Activated CD8-positive, alpha-beta memory T cell treated with anti-CD3 and anti-CD28 coated beads, Interleukin-2, amount 50 U/mL, for 4 hours (primary cell): Measurements from ENCODE around the gene KLHL2.

Source experiments
- DNase-seq: peaks from one replicate; pipeline ENCODE4 v3.0.0-alpha.2; 2020

Gene KLHL2

GRCh38 chr4:165293927-165294649 lies 86.7 kb downstream of the KLHL2 start:
- no peak for DNase-seq

- no peak for DNase-seq
These were observed 87.5 kb downstream of the KLHL2 start for GRCh38 chr4:165294907-165295306.

GRCh38 chr4:165297626-165298025 lies 90.3 kb downstream of the KLHL2 start:
- no peak for DNase-seq

DNA sequence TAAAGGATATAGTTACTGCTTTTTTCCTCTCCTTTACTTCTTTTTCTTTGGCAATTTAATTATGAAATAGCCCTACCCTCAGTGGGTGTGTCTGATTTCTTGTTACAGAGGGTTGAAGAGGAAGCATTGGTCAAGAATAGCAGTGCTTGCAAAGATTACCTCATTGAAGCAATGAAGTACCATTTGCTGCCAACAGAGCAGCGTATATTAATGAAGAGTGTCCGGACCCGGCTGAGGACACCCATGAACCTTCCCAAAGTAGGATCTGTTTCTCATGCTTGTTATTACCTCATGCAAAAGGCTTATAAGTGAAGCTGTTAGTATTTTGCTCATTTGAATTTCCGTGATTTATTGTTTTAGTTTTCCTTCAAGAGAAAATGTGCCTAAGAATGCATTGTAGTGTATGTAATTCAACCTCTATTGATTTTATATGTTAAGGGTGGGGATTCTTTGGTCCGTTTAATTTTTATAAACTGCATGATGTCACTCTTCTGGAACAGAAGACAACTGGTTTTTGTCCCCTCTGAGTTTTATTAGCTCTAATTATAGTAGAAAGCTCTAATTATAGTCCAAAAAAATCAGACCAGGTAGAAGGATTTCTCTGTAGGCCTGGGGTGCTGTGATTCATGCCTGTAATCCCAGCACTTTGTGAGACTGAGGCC lies 92.2 kb downstream of the KLHL2 start:
- DNase-seq = no peak

DNA sequence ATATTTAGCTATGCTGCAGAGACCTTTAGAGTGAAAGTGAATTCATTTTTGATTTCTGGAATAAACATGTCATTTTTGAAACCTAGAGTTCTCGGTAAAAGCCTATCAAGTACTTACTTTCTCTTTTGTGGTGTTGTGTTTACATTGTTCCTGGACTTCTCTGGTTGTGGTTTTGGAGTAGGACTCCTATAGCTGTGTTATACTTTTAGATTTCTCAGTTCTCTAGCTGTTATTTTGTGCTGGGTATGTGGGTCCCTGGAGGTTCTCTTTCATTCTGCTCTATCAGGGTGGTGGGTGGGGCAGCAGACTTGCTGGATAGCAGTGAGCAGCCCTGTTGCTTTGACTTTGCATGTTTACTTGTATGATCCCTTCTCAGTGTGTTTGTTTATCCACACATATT lies 94.5 kb downstream of the KLHL2 start:
- no peak for DNase-seq

DNA sequence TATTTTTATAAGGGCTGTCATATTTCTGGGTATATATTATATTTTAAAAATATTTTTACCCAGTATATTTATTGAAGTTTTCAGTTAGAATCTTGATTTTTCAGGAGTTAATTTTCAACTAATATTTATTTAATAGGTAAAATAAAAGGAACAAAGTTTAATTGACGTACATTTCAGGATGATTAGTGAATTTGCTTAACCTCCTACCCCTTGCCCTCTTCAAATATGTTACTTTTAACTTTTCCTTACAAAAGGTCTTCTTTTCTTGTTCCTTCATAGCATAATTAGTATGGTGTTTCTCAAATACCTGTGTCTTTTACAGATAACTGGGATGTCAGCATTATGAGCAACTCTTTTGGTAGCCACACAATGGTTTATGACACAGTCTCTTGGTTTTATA lies 95.3 kb downstream of the KLHL2 start:
- no peak for DNase-seq

GRCh38 chr4:165308166-165308565 lies 100.8 kb downstream of the KLHL2 start:
- no peak for DNase-seq

DNA sequence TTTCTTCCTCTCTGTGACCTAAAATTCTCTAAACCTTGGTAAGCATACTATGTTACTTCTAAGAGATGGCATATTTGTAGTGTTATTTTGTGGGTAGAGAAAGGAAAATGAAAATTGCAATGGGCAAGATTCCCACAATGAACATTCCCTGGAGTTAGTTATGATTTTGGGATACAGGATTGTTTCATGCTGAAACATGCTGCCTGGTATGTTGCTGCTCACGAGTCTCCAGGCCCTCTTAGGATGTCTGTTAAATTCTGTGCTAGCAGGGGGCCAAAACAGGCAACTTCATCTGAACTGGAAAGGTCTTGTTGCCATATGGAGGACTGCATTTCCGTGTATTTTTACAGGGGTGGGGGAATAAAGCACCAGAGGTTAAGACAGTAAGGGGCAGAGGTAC lies 101.2 kb downstream of the KLHL2 start:
- no peak for DNase-seq

GRCh38 chr4:165309456-165309855 lies 102.1 kb downstream of the KLHL2 start:
- no peak for DNase-seq

DNA sequence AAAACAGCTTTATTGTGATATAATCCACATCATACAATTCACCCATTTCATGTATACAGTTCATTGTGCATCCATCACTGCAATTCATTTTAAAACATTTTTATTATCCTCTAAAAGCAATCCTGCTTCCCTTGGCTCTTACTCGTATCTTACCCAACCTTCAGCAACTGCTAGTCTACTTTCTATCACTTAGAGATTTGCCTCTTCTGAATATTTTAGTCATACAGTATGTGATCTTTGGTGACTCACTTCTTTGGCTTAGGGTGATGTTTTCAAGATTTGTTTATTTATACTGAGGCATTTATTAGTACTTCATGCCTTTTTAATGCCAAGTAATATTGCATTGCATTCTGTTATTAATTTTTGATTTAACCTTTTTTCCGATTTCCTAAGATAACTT lies 105.1 kb downstream of the KLHL2 start:
- no peak for DNase-seq

- DNase-seq = no peak
These were observed 111.7 kb downstream of the KLHL2 start for GRCh38 chr4:165319030-165319429.

DNA sequence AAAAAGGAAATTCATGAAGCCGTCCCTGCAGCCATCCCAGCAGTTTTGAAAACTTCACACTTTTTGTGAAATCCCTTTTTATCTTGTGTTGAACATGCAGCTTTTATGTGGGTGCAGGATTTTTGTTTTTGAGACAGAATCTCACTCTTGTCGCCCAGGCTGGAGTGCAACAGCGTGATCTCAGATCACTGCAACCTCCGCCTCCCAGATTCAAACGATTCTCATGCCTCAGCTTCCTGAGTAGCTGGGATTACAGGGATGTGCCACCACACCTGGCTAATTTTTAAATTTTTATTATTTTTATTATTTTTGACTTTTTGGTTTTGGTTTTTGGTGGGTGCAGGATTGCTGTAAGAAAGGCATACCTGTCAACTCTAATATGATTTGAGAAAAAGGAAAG lies 112.1 kb downstream of the KLHL2 start:
- DNase-seq = no peak

DNA sequence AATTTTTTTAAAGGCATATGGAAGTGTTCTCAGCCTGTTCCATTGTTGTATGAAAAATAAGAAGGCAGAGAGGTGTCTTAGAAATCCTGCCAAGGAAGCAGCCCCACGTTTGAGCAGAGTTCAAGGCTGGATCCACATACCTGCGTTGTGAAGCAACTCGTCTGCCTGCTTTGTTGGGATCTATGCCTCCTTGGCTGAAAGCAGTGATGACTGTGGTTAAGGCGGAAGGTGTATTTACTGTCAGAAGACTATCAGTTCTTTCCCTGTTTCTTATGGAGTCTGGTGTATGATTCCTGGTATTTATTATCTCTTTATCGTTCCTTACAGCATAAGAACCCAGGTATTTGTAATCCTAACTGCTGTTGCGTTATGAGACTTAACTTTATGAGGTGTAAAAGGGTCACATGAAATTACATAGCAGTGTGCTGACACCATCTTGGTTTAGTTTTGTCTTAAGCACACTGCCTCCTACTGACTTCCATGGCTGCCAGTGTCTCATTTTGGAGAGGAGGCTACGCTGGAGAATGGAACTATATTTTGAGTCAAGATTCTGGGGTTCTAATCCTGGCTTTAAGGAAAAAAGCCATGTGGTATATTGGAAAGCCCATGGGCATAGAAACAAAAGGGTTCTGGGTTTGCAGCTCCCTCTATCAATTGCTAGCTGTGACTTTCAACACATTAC lies 117.0 kb downstream of the KLHL2 start:
- no peak for DNase-seq

DNA sequence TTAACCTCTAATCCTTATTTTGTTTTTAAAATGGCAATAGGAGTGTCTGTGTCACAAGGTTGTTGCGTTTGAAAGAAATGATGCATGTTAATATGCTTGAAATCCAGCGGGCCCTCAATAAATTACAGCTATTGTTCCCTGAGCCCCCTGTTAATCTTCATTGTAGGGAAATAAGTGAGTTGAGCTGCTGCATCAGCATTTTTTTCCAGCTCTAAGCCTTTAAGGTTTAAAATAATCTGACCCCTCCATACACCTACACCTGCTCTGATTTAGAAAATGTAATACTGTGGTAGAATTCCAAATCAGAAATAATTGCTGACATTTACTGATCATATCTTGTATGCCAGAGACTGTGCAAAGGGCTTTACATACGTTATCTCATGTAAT lies 117.5 kb downstream of the KLHL2 start:
- no peak for DNase-seq

DNA sequence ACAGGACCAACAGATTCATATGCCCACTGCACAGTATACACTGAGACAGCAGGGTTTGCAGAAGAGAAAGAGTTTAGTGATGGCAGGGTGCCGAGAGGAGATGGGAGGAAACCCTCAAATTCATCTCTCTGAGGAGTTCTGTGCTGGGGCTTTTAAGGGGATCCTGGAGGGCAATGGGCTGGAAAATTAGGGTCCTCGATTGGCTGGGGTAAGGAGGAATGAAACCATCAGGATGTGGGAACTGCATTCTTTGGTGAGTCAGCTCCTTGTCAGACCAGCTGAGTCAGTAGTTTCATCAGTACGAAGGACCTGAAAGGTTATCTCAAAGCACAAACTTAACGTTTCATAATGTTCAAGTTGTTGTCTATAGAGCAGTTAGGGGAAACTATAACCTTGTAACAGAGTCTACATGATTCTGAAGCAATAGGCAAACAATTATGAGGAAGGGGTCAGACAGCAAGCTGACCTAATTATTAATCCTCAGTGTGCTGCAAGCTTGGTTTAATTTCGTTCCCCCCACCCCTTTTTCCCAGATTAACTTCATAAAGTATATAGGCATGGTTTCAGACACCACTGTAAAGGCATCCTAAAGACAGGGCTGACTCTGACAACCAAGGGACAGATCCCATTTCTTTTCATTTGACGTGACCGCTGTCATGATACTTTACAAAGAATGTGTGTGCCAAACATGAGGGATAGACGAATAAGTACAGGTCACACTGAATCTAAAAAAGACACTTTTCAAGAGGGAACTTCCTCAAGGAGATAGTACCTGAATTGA lies 118.6 kb downstream of the KLHL2 start:
- no peak for DNase-seq

DNA sequence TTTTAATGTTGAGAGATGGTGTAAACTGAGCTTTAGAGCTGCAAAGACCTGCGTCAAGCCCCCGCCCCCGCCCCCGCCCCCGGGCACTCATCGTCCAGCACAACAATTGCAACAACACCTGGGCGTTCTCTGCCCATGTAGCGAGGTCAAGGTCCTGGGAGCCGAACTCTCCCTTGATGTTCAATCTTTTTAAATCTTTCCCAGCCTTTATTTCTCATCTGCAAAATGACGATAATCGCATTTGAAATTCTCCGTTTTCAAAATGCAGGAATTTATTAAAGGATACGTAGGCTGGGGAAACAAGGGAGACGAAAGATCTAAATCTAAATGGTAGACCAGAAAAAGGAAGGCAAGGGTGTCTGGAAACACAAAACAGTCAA lies 119.5 kb downstream of the KLHL2 start:
- DNase-seq = no peak

DNA sequence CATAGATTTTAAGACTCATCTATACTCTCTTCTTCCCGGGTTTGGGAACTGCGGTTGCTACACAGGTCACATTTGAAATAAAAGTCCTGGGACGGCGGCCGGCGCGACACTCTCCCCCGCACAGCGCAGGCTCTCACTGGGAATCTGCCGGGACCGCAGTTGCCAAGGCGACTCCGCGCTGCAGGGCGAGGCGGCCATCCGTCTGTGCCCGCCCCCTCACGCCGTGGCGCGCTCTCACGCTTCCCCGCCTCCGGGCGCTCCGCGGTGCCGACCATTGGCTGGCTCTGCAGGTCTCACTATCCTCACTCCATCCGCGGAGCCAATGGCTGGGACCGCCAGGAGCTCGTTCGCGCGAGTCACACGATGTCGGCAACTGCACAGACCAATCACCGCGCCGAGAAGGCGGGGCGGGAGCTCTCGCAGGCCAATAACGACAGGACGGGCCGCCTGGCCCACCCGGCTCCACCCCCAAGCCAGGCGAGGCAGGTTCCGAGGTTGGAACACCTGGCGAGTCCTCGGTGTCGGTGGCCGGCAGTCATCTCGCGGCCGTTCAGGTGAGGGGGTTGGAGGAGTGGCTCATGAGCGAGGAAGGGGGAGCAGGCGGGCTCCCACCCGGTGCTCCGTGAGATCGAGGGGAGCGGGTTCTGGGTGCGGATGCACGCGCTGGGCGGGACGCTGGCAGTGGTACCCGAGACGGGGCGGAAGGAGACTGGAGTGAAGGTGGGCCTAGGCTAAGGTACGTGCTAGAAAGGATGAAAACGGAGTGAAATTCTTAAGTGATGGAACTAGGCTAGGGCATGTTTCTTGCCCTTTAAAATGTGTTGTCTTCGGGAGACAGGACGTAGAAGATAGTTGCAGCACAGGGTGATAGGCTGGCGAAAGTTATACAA lies 120.1 kb downstream of the KLHL2 start, which contains the start of gene MSMO1:
Gene MSMO1 (plus strand): TSS at position 459 of the 890 bp plus-strand sequence. CDS start 5,702 bp downstream, outside the sequence.
- DNase-seq = peak; percentile 98

GRCh38 chr4:165328101-165328425 lies 120.7 kb downstream of the KLHL2 start:
- no peak for DNase-seq

DNA sequence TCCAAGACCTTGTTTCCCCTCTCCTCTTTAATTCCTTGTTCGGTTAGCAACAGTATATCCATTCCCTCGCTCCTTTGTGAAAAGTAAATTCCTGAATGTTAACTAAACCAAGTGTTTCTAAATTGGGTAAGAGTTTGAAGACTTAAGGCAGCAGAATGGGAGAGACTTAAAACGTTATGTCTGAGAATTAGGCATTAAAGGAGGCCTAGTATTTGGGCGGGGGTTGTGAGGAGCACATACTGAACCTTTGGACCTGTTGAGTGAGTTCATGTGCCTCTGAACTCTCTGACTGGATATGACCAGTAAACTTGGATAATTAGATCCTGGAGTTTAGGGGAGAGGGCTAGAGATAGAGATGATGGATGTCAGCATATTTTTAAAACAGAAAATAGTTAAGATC lies 121.3 kb downstream of the KLHL2 start:
- no peak for DNase-seq

GRCh38 chr4:165330071-165330470 lies 122.7 kb downstream of the KLHL2 start:
- DNase-seq = no peak

GRCh38 chr4:165330666-165331065 lies 123.3 kb downstream of the KLHL2 start:
- DNase-seq = no peak

DNA sequence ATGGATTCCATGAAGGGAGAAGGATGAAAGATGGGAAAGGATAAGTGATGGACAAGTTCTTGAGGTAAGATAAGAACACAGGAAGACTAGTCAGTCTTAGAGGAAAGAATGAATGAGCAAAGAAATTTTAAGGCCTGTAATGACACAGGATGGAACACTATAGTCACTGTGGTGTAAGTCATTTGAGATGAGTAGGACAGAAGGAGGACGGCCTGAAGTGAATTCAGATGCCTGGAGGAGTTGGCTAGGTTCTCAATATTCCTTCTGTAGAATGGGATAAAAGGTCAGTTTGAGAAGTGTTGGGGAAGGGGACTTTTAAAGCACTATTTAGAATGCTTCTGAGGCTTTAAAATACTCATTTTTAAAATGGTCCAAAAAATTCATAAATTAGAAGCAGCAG lies 124.0 kb downstream of the KLHL2 start:
- DNase-seq = no peak
